ENCODE data around the gene BABAM2.
"Not testable (repeated sequence)": the region's sequence is repeated elsewhere in the genome, so short reads cannot be mapped to it uniquely, and the experiment has no call there.

The BABAM2 gene

DNA sequence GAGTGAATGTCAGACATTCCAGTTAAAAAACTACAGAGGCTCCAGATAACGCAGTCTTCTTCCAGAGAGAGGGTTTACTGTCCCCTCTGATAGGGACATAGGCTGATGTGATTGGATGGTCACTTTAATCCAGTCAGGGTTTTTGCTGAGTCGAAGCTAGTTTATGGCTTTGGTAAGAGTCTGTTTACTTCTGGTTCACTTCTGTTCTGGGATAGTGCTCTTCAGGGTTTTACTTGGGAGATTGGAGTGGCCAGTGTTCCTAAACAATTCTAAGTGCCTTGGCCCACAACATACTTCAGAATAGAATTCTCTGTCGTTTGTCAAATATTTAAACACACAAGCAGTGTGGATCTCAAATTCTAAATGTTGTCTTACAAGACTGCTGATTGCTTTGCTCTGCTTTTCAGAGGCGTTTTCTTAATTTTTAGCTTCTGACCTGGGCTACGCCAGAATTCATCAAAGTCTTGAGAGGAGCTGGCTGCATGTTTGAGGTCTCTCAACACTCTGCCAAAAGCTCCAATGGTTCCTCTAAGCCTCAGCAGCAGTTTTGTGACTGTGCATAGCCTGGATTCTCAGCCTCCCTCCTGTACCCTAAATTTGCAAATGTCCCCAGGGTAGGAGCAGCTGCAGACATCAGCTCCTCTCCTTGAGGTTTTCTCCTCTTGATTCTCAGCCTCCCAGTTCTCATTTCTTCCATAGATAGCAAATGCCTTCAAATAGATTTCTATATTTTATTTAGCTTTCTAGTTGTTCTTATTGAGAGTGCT, 105.8 kb downstream of the BABAM2 start:
- no peak for TF ChIP-seq CTCF (IDR thresholded peaks at IDR 0.05; ENCODE audit: low read depth, low read length)
- DNase-seq (ENCODE audit: extremely low read depth, low read depth), result no peak

- DNase-seq (ENCODE audit: extremely low read depth, low read depth), result no peak
- TF ChIP-seq CTCF (IDR thresholded peaks at IDR 0.05; ENCODE audit: low read depth, low read length), result no peak
Observed at GRCh38 chr2:28000287-28000686, 109.8 kb downstream of the BABAM2 start.

- DNase-seq (ENCODE audit: extremely low read depth, low read depth), result no peak
- no peak for TF ChIP-seq CTCF (IDR thresholded peaks at IDR 0.05; ENCODE audit: low read depth, low read length)
Observed at GRCh38 chr2:28002181-28002580, 111.7 kb downstream of the BABAM2 start.

GRCh38 chr2:28004086-28004485, 113.6 kb downstream of the BABAM2 start:
- peak; percentile 46 for DNase-seq (ENCODE audit: extremely low read depth, low read depth)
- no peak for TF ChIP-seq CTCF (IDR thresholded peaks at IDR 0.05; ENCODE audit: low read depth, low read length)

DNA sequence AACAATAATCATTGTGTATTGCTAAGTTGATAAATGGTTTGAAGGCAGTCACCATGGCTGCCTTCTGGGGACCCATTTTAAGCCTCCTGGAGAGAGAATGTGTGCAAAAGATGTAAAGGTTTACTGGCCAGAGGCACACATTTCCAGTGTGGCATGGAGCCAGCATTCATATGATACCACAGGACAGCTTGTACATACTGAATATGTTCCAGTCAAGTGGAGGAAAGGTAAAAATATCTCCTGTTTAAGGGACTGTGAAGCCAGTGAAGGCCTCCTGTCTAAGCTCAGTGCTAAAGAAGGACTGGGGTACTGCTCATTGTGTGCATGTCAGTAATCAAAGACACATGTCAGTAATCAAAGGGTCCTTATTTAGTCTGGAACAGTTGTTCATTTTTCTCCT, 119.2 kb downstream of the BABAM2 start:
- no peak for TF ChIP-seq CTCF (IDR thresholded peaks at IDR 0.05; ENCODE audit: low read depth, low read length)
- DNase-seq (ENCODE audit: extremely low read depth, low read depth), result no peak

GRCh38 chr2:28011322-28011737, 120.8 kb downstream of the BABAM2 start:
- no peak for DNase-seq (ENCODE audit: extremely low read depth, low read depth)
- TF ChIP-seq CTCF (IDR thresholded peaks at IDR 0.05; ENCODE audit: low read depth, low read length), result no peak

GRCh38 chr2:28018474-28018873, 127.9 kb downstream of the BABAM2 start:
- DNase-seq (ENCODE audit: extremely low read depth, low read depth), result not testable (repeated sequence)

- not testable (repeated sequence) for DNase-seq (ENCODE audit: extremely low read depth, low read depth)
Observed at GRCh38 chr2:28019521-28019920, 129.0 kb downstream of the BABAM2 start.
